Measurements from ENCODE around the gene KLRD1. TPM values are rescaled to one million over a fixed set of nuclear protein-coding genes. Genes with fewer than 3 reads are reported as not detected.
"Not testable (repeated sequence)": the region's sequence is repeated elsewhere in the genome, so short reads cannot be mapped to it uniquely, and the experiment has no call there.

KLRD1 gene
- total RNA-seq, 1 experiment from 2014 or later, result not detected

- DNase-seq (peak; percentile 28), ATAC-seq (no peak; the same call in 1 of the 2 replicates)
- Histone ChIP-seq H3K9ac (ENCODE audit: low read length) (peak overlapping the region; percentile 61; the same call in 1 of the 2 replicates), H3K4me3 (ENCODE audit: low read length) (peak overlapping the region; percentile 74), H4K20me1 (ENCODE audit: low read length) (no peaks in the 10 kb centered on the region), H3K27me3 (ENCODE audit: low read length) (no peaks in the 10 kb centered on the region), H3K9me2 (replicated peaks; ENCODE audit: low read length) (no peaks in the 10 kb centered on the region), H3K79me2 (ENCODE audit: low read length) (no peaks in the 10 kb centered on the region), H3K36me3 (ENCODE audit: low read depth, low read length) (no peaks in the 10 kb centered on the region), H3K4me2 (ENCODE audit: low read length) (peak overlapping the region; percentile 93), H3K4me1 (ENCODE audit: insufficient read depth, low read length) (peaks cover 46% of the 10 kb centered on the region), H3F3A (ENCODE audit: low read length, unreplicated experiment) (peaks cover 5% of the 10 kb centered on the region), H2AFZ (ENCODE audit: low read length) (peak overlapping the region; percentile 79), H3K9me3 (ENCODE audit: low read length) (no peaks in the 10 kb centered on the region), H3K27ac (ENCODE audit: low read length) (peak overlapping the region; percentile 65)
- POLR2A ChIA-PET (ENCODE audit: unreplicated experiment), result no interaction called here
- intact Hi-C loops (cut with micrococcal nuclease), result loop anchor here (2.0 to 10.0 kb wide), 4 partner anchors 29 to 351 kb away; partner anchors contain the start of gene EIF2S3B
- CTCF ChIA-PET, result interaction anchor here (1.0 to 1.9 kb wide), 4 partner anchors 30 to 196 kb away, joined by 3 to 10 read pairs (median 4); no protein-coding TSS in a partner anchor
- TF ChIP-seq EZH2phosphoT487 (IDR thresholded peaks at IDR 0.05; ENCODE audit: borderline replicate concordance, low read length), result no peak
- TF ChIP-seq CTCF (conservative IDR thresholded peaks at IDR 0.05; ENCODE audit: low read depth, low read length), result no peak; the same call in 1 of the 2 replicates
- no peak for TF ChIP-seq EZH2 (IDR thresholded peaks at IDR 0.05; ENCODE audit: low read length, unreplicated experiment)
- no TSS peak for BruUV-seq (replicated peaks)
Observed at GRCh38 chr12:10365696-10366405, 58.2 kb downstream of the KLRD1 start.

DNA sequence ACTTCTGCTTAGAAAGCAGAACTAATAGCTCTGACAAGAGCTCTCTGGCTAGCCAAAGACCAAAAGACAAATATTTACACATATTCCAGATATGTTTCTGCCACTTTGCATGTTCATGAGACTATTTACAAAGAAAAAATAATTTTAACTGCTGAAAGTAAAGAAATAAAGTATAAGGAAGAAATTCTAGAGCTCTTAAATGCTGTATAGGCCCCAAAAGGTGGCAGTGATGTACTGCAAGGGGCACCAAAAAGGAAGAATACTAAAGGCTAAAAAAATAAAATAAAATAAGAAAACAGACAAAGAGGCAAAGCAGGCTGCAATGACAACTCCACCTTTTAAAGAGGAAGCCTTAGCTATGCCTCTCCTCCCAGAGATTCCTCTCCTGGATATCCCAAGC is 59.2 kb downstream of the KLRD1 start:
- Histone ChIP-seq H3F3A (ENCODE audit: low read length, unreplicated experiment) (peaks cover under 1% of the 10 kb centered on the region), H3K9me2 (replicated peaks; ENCODE audit: low read length) (no peaks in the 10 kb centered on the region), H3K27me3 (ENCODE audit: low read length) (no peaks in the 10 kb centered on the region), H3K4me1 (ENCODE audit: insufficient read depth, low read length) (peaks cover 35% of the 10 kb centered on the region), H3K4me3 (ENCODE audit: low read length) (no peak overlapping the region), H3K36me3 (ENCODE audit: low read depth, low read length) (no peaks in the 10 kb centered on the region), H3K4me2 (ENCODE audit: low read length) (0 out of 2 replicates have a peak overlapping the region, but pooled peaks have one; percentile 22), H3K9ac (ENCODE audit: low read length) (no peak overlapping the region), H3K79me2 (ENCODE audit: low read length) (no peaks in the 10 kb centered on the region), H3K27ac (ENCODE audit: low read length) (no peak overlapping the region), H2AFZ (ENCODE audit: low read length) (peak overlapping the region; percentile 79; the same call in 1 of the 2 replicates), H4K20me1 (ENCODE audit: low read length) (no peaks in the 10 kb centered on the region), H3K9me3 (ENCODE audit: low read length) (no peaks in the 10 kb centered on the region)
- intact Hi-C loops (cut with micrococcal nuclease), result loop anchor here (1.0 to 10.0 kb wide), 3 partner anchors 138 to 307 kb away; partner anchors contain the start of genes EIF2S3B and STYK1
- POLR2A ChIA-PET (ENCODE audit: unreplicated experiment), result no interaction called here
- DNase-seq (peak; percentile 49), ATAC-seq (no peak)
- TF ChIP-seq EZH2 (IDR thresholded peaks at IDR 0.05; ENCODE audit: low read length, unreplicated experiment), result no peak
- TF ChIP-seq CTCF (conservative IDR thresholded peaks at IDR 0.05; ENCODE audit: low read depth, low read length), result peak; percentile 74
- no peak for TF ChIP-seq EZH2phosphoT487 (IDR thresholded peaks at IDR 0.05; ENCODE audit: borderline replicate concordance, low read length)
- CTCF ChIA-PET, result interaction anchor here (0.6 to 1.9 kb wide), 7 partner anchors 29 to 373 kb away, joined by 3 to 10 read pairs (median 4); no protein-coding TSS in a partner anchor
- no TSS peak for BruUV-seq (replicated peaks)

GRCh38 chr12:10367714-10368113 is 60.0 kb downstream of the KLRD1 start:
- intact Hi-C loops (cut with micrococcal nuclease), result loop anchor here (1.0 to 10.0 kb wide), 3 partner anchors 137 to 307 kb away; partner anchors contain the start of genes EIF2S3B and STYK1
- H3K9me3 ChIP-seq (ENCODE audit: low read length); H2AFZ ChIP-seq (ENCODE audit: low read length); H3K9ac ChIP-seq (ENCODE audit: low read length); BruUV-seq (replicated peaks); H4K20me1 ChIP-seq (ENCODE audit: low read length); H3F3A ChIP-seq (ENCODE audit: low read length, unreplicated experiment); H3K9me2 ChIP-seq (replicated peaks; ENCODE audit: low read length); DNase-seq; ATAC-seq; H3K79me2 ChIP-seq (ENCODE audit: low read length); H3K36me3 ChIP-seq (ENCODE audit: low read depth, low read length); H3K27ac ChIP-seq (ENCODE audit: low read length); H3K27me3 ChIP-seq (ENCODE audit: low read length); POLR2A ChIA-PET (ENCODE audit: unreplicated experiment); H3K4me3 ChIP-seq (ENCODE audit: low read length); H3K4me2 ChIP-seq (ENCODE audit: low read length): not testable (repeated sequence)
- H3K4me1 ChIP-seq (ENCODE audit: insufficient read depth, low read length), result peaks cover 27% of the 10 kb centered on the region
- CTCF ChIA-PET, result interaction anchor here (0.7 to 1.9 kb wide), 3 partner anchors 30 to 227 kb away, joined by 3 to 10 read pairs (median 5); no protein-coding TSS in a partner anchor
